Breast epithelium (tissue), 4 donors: ENCODE measurements around the gene FLVCR1. TPM values are rescaled to one million over a fixed set of nuclear protein-coding genes. Genes with fewer than 3 reads are reported as not detected.
"Not testable (repeated sequence)": the region's sequence is repeated elsewhere in the genome, so short reads cannot be mapped to it uniquely, and the experiment has no call there.

ENCODE experiments used
- DNase-seq, 2 donors: peaks; one replicate each; pipeline ENCODE4 v3.0.0-alpha.2; 2019; ENCODE audit warnings: low spot score in 2 of 2
- H3K27ac ChIP-seq, 2 donors: fragments of 200-600 bp; sonication (generic) in 1 of 2; one replicate each; pipeline ENCODE4 v1.5.1; 2016 to 2019; ENCODE audit warnings: mild to moderate bottlenecking in 1 of 2
- H3K27me3 ChIP-seq, 2 donors: fragments of 200-600 bp; sonication (generic) in 1 of 2; one replicate each; pipeline versions ENCODE4 v1.5.1 to v1.6.0; 2017 to 2019; ENCODE audit warnings: control low read depth in 1 of 2, mild to moderate bottlenecking in 1 of 2
- H3K36me3 ChIP-seq: fragments of 200-600 bp; one replicate; pipeline ENCODE4 v1.5.1; 2019
- H3K4me1 ChIP-seq, 2 donors: fragments of 200-600 bp; sonication (generic); one replicate each; pipeline ENCODE4 v1.5.1; 2016 to 2019; ENCODE audit warnings: control low read depth in 1 of 2
- H3K4me3 ChIP-seq, 3 donors: fragments of 200-600 bp; sonication (generic); 1 replicate in 2 of 3; 2 replicates in 1 of 3; pipeline ENCODE4 v1.5.1; 2016 to 2019; ENCODE audit warnings: mild to moderate bottlenecking in 3 of 3, moderate library complexity in 2 of 3
- H3K9me3 ChIP-seq, 2 donors: fragments of 200-600 bp; sonication (generic) in 1 of 2; one replicate each; pipeline ENCODE4 v1.5.1; 2016 to 2019; ENCODE audit warnings: control low read depth in 1 of 2
- POLR2A ChIP-seq: fragments of 450-650 bp; IDR thresholded peaks from one replicate; pipeline ENCODE4 v1.6.1; 2016; ENCODE audit warnings: antibody characterized with exemption, mild to moderate bottlenecking, moderate library complexity
- POLR2AphosphoS5 ChIP-seq, 3 donors: sonication (generic); formaldehyde crosslinking; IDR thresholded peaks; one replicate each; pipeline ENCODE4 v1.6.1; 2017; ENCODE audit warnings: antibody characterized with exemption in 3 of 3
- intact Hi-C: fragments of 100-400 bp; cut with DNase I; formaldehyde crosslinking; loops from one replicate; pipeline ENCODE4 v1.15.1; 2023; ENCODE audit warnings: low total_unique reads
- total RNA-seq, 3 donors: library from RNA; depleted of rRNA; stranded (reverse); fragments of >200 nt; gene quantifications; one replicate each; pipeline ENCODE4 v1.1.0, GENCODE V29; 2016
- TF ChIP-seq, protein P1 (sequence below), 3 donors: fragments of 450-650 bp; IDR thresholded peaks; one replicate each; pipeline ENCODE4 v1.5.1; 2016 to 2017; ENCODE audit warnings: antibody characterized with exemption in 3 of 3, mild to moderate bottlenecking in 3 of 3, moderate library complexity in 3 of 3

Gene FLVCR1
- total RNA-seq, 3 donors from 2014 or later: 4.0 to 7.9 (median 6.1) TPM

DNA sequence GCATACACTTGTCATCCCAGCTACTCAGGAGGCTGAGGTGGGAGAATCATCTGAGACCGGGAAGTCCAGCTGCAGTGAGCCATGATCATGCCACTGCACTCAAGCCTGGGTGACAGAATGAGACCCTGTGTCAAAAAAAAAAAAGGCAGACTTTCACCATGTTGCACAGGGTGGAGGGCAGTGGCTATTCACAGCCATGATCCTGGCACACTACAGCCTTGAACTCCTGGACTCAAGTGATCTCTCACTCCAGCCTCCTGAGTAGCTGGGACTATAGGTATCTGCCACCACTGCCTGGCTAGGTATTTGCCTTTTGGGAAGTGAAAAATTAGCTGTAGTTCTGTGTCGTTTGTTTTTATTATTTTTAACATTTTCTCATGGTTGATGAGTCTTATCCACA is 29.7 kb upstream of the FLVCR1 start:
- intact Hi-C loops: no loop called here

DNA sequence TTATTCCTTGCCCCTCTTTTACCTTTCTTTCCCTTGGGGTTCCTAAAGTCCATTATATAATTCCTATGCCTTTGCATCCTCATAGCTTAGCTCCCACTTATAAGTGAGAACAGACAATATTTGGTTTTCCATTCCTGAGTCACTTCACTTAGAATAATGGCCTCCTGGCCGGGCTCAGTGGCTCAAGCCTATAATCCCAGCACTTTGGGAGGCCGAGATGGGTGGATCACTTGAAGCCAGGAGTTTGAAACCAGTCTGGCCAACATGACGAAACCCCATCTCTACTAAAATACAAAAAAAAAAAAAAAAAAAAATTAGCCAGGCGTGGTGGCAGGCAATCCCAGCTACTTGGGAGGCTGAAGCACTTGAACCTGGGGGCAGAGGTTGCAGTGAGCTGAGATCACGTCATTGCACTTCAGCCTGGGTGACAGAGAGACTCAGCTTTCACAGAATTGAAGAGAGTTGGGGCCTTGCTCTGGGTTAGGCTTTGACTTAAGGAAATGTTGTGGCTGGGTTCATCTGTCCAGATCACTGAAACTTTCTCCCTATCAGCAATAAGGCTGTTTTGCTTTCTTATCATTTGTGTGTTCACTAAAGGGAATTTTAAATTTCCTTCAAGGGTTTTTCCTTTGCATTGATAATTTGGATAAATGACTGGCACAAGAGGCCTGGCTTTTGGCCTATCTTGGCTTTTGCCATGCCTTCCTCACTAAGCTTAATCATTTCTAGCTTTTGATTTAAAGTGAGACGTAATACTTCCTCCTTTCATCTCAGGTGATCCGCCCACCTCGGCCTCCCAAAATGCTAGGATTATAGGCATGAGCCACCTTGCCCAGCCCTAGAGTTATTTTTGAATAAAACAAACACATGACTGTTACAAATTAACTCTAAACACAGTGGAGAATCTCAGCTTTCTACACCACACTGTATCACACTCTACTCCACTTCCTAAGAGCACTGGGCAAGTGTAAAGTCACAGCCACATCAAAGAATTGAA is 24.6 kb upstream of the FLVCR1 start:
- DNase-seq, H3K4me1 ChIP-seq, H3K27ac ChIP-seq: not testable (repeated sequence)

More for the DNA sequence above, 29.7 kb upstream of the FLVCR1 start:
- Histone ChIP-seq H3K27me3 (no peaks in the 10 kb centered on the region), H3K4me1 (no peaks in the 10 kb centered on the region), H3K36me3 (no peaks in the 10 kb centered on the region), H3K27ac (no peak overlapping the region), H3K9me3 (peaks cover 0 to 14% of the 10 kb centered on the region in 2 donors), H3K4me3 (no peak overlapping the region)
- no peak for DNase-seq
- TF ChIP-seq POLR2A: no peak
- TF ChIP-seq POLR2AphosphoS5 (IDR thresholded peaks at IDR 0.05): no peak
- TF ChIP-seq, protein P1, sequence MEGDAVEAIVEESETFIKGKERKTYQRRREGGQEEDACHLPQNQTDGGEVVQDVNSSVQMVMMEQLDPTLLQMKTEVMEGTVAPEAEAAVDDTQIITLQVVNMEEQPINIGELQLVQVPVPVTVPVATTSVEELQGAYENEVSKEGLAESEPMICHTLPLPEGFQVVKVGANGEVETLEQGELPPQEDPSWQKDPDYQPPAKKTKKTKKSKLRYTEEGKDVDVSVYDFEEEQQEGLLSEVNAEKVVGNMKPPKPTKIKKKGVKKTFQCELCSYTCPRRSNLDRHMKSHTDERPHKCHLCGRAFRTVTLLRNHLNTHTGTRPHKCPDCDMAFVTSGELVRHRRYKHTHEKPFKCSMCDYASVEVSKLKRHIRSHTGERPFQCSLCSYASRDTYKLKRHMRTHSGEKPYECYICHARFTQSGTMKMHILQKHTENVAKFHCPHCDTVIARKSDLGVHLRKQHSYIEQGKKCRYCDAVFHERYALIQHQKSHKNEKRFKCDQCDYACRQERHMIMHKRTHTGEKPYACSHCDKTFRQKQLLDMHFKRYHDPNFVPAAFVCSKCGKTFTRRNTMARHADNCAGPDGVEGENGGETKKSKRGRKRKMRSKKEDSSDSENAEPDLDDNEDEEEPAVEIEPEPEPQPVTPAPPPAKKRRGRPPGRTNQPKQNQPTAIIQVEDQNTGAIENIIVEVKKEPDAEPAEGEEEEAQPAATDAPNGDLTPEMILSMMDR (IDR thresholded peaks at IDR 0.05): no peak

DNA sequence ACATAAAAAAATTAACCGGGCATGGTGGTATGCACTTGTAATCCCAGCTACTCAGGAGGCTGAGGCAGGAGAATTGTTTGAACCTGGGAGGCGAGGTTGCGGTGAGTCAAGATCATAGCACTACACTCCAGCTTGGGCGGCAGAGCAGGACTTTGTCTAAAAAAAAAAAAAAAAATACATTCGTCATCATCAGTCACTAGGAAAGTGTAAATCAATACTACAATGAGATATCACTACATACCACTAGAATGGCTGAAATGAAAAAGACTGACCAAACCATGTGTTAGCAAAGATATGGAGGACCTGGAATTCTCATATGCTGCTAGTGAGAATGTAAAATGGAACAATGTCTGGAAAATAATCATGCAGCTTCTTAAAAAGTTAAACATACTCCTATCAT is 19.9 kb upstream of the FLVCR1 start:
- Histone ChIP-seq H3K36me3 (no peaks in the 10 kb centered on the region), H3K27ac (no peak overlapping the region), H3K4me1 (no peaks in the 10 kb centered on the region), H3K9me3 (no peaks in the 10 kb centered on the region), H3K27me3 (no peaks in the 10 kb centered on the region), H3K4me3 (no peak overlapping the region)
- intact Hi-C loops: no loop called here
- no peak for DNase-seq
- TF ChIP-seq POLR2AphosphoS5 (IDR thresholded peaks at IDR 0.05) (no peak), POLR2A (no peak)
- TF ChIP-seq, protein P1 (IDR thresholded peaks at IDR 0.05): no peak

More for the DNA sequence above, 24.6 kb upstream of the FLVCR1 start:
- H3K4me3 ChIP-seq, H3K36me3 ChIP-seq, H3K27me3 ChIP-seq, H3K9me3 ChIP-seq, intact Hi-C loops: not testable (repeated sequence)

DNA sequence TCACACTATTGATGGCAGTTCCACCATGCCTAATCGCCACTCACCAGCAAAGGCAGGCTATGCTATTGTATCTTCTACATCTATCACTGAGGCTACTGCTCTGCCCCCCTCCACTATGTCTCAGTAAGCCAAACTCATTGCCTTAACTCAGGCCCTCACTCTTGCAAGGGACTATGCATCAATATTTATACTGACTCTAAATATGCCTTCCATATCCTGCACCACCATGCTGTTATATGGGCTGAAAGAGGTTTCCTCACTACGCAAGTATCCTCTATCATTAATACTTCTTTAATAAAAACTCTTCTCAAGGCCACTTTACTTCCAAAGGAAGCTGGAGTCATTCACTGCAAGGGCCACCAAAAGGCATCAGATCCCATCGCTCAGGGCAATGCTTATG is 13.6 kb upstream of the FLVCR1 start:
- not testable (repeated sequence) for H3K36me3 ChIP-seq, H3K4me1 ChIP-seq, H3K27me3 ChIP-seq, H3K4me3 ChIP-seq, H3K27ac ChIP-seq, DNase-seq, H3K9me3 ChIP-seq
- intact Hi-C loops: loop anchor here (5.0 kb wide), 1 partner anchor 548 kb away; no protein-coding TSS in a partner anchor

DNA sequence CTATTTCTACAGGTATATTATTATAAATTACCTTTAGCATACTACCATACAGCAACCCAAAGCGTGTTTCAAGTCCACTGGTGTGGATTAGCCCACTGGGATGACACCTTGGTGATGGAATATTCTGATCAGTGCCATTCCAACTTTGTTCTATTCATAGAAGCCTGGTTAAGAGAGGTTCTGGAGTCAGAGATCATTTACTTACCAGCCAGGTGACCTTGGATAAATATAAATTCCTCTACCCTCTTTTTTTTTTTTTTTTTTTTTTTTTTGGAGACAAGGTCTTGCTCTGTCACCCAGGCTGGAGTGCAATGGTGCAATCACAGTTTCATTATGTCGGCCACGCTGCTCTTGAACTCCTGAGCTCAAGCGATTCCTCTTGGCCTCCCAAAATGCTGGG is 10.5 kb upstream of the FLVCR1 start, which contains the start of gene SPATA45:
SPATA45 (minus strand) TSS at position 101 of the 400 bp plus-strand sequence. CDS start 11,500 bp downstream, outside the sequence.
- no peak for DNase-seq
- intact Hi-C loops: no loop called here
- Histone ChIP-seq H3K36me3 (no peaks in the 10 kb centered on the region), H3K27me3 (no peaks in the 10 kb centered on the region), H3K4me3 (no peak within 1 kb of the TSS), H3K9me3 (no peaks in the 10 kb centered on the region), H3K4me1 (no peaks in the 10 kb centered on the region), H3K27ac (no peak within 1 kb of the TSS)
- TF ChIP-seq, protein P1 (IDR thresholded peaks at IDR 0.05): no peak
- no peak for TF ChIP-seq POLR2AphosphoS5 (IDR thresholded peaks at IDR 0.05)
- no peak for TF ChIP-seq POLR2A

DNA sequence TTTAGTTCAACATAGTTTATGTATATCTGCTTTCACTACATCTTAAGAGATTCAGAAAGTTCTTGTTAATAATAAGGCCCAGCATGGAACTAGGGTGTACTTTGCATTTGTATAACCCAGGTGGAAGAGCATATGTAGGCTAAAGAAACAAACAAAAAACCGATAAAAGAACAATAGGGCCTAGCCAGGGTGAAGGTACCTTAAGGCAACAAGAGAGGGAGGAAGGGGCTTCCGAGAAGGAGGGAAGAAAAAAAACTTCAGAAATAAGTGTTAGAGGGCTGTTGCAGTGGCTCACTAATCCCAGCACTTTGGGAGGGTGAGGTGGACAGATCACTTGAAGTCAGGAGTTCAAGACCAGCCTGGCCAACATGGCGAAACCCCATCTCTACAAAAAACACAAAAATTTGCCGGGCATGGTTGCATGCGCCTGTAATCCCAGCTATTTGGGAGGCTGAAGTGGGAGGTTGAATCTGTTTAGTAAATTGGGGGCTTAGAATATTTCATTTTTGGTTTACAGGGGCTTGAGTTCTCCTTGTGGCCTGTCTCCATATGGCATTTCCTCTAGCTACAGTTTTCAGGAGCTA is 5.9 kb upstream of the FLVCR1 start:
- H3K27ac ChIP-seq: no peak overlapping the region
- H3K4me1 ChIP-seq: no peaks in the 10 kb centered on the region
- no peak overlapping the region for H3K4me3 ChIP-seq
- no peaks in the 10 kb centered on the region for H3K9me3 ChIP-seq
- DNase-seq: no peak
- intact Hi-C loops: loop anchor here (2.0 kb wide), 1 partner anchor 29 kb away; no protein-coding TSS in a partner anchor
- no peaks in the 10 kb centered on the region for H3K27me3 ChIP-seq
- TF ChIP-seq POLR2A (no peak), POLR2AphosphoS5 (IDR thresholded peaks at IDR 0.05) (no peak)
- TF ChIP-seq, protein P1 (IDR thresholded peaks at IDR 0.05): no peak
- no peaks in the 10 kb centered on the region for H3K36me3 ChIP-seq
